SU-DHL-6 (cell line): ENCODE measurements around the gene SLC9A7.

ENCODE experiments used
- CTCF ChIP-seq: fragments of 200-600 bp; sonication (generic); IDR thresholded peaks from one replicate; pipeline ENCODE4 v1.5.1; 2017; ENCODE audit warnings: antibody characterized with exemption, mild to moderate bottlenecking, low read length, moderate library complexity; ENCODE audit not compliant: insufficient read depth, poor library complexity, severe bottlenecking
- EZH2phosphoT487 ChIP-seq: fragments of 200-600 bp; sonication (generic), shearing (Covaris generic); conservative IDR thresholded peaks from 2 replicates; pipeline ENCODE4 v1.6.1; 2018; ENCODE audit warnings: mild to moderate bottlenecking, antibody characterized with exemption, low read length, moderate library complexity, mixed read lengths

GRCh38 chrX:46796574-46797191 lies 37.8 kb upstream of the SLC9A7 start:
- TF ChIP-seq CTCF = peak; percentile 52
- no peak for TF ChIP-seq EZH2phosphoT487
